HG03103 (cell line): ENCODE results near the gene C16orf74.

Source experiments
- ATAC-seq: cut with Tn5 transposase; IDR thresholded peaks from one replicate; pipeline ENCODE4 v1.9.1; 2021; ENCODE audit warnings: low read depth; ENCODE audit not compliant: unreplicated experiment

The C16orf74 gene

GRCh38 chr16:85659805-85660511 lies 90.9 kb downstream of the C16orf74 start:
- ATAC-seq: no peak

- no peak for ATAC-seq
Observed at GRCh38 chr16:85659336-85659735, 91.6 kb downstream of the C16orf74 start.

GRCh38 chr16:85658504-85659326 lies 92.2 kb downstream of the C16orf74 start:
- no peak for ATAC-seq

GRCh38 chr16:85657996-85658395 lies 92.9 kb downstream of the C16orf74 start:
- ATAC-seq: no peak
